LHCN-M2 (cell line): Measurements from ENCODE around the gene LMO2. TPM values are rescaled to one million over a fixed set of nuclear protein-coding genes. Genes with fewer than 3 reads are reported as not detected.
"Not testable (repeated sequence)": the region's sequence is repeated elsewhere in the genome, so short reads cannot be mapped to it uniquely, and the experiment has no call there.

ENCODE experiments used
- DNase-seq: peaks from one replicate; pipeline ENCODE4 v3.0.0-alpha.2; 2012; ENCODE audit warnings: low read depth
- total RNA-seq: library from RNA; depleted of rRNA; stranded (reverse); fragments of >200 nt; gene quantifications from 2 replicates; pipeline ENCODE4 v1.2.3, GENCODE V29; 2014; rRNA removed

Gene LMO2
- total RNA-seq, 1 experiment from 2014 or later: 3.4 TPM

GRCh38 chr11:33827206-33827605 is 64.7 kb downstream of the LMO2 start:
- no peak for DNase-seq

DNA sequence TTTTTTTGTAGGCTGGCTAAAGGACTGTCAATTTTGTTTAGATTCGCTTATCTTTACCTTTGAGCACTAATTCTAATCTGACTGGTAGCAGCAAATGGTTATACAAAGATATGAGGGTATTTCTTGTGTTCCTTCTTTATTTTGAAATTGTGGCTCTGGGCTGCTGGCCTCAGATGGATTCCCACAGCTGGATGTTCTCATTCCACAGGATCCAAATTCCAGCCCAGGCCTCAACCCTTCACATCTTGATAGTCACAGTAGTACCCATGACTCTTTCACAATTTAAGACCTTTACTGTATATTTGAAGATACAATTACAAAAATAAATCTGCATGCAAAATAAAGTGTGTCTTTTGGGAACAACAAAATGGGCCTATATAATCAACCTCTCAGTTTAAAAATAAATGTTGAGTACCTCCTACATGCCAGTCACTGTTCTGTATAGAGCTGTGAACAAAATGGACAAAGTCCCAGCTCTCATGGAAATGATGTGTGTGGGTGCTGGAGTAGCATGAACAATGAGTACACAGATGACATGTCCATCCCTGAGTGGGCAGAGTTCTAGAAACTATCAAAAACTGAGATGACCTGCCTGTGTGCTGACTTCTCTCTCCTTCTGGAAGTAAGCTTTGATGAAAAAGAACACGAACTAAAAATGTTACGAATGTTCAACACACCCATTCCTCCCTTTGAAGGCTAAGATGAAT is 65.9 kb downstream of the LMO2 start:
- DNase-seq: no peak

GRCh38 chr11:33822981-33823380 is 68.9 kb downstream of the LMO2 start:
- not testable (repeated sequence) for DNase-seq

GRCh38 chr11:33819278-33820035 is 72.4 kb downstream of the LMO2 start:
- DNase-seq: no peak

Other genes with a start within 250 kb of the LMO2 start
- gene C11orf91, start 191.2 kb downstream of the LMO2 start, total RNA-seq: 1.1 TPM in 1 of 2 replicates, not detected in the other
- gene CD59, start 155.7 kb downstream of the LMO2 start, total RNA-seq: 827 and 995 TPM in 2 replicates
- 23.0 and 28.5 TPM in 2 replicates for gene FBXO3, start 117.6 kb downstream of the LMO2 start, total RNA-seq
- gene CAPRIN1, start 159.7 kb upstream of the LMO2 start, total RNA-seq: 218 and 260 TPM in 2 replicates
- 38.3 and 41.0 TPM in 2 replicates for gene NAT10, start 213.6 kb upstream of the LMO2 start, total RNA-seq